ENCODE results near the gene PGAP2.
A peak's percentile ranks its signal among the peaks of the same experiment; 100 is the strongest.

PGAP2 gene

DNA sequence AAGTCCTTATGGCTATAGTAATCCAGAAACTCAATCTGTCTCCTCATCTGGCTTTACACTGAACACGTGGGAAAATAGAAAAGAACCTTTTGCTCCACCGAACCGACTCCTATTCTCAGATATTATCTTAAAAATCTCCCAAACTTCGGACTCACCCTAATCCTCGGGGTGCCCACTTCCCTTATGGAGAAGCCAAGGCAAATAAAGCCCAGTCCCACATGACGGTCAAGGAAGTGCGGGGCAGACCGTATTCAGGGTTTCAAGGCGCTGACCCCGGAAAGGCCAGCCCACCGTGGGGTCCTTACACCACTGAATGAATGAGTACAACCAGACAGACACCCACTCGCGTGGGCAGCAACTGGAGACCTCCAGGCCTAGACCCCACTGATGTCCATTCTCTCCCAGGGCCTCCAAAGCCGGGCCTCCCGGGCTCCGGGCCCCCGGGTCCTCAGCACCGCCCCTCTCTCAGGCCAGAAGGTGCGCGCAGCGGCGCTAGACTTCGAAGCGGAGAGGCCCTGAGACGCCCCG lies 11.5 kb upstream of the PGAP2 start:
- TF ChIP-seq, protein P1, sequence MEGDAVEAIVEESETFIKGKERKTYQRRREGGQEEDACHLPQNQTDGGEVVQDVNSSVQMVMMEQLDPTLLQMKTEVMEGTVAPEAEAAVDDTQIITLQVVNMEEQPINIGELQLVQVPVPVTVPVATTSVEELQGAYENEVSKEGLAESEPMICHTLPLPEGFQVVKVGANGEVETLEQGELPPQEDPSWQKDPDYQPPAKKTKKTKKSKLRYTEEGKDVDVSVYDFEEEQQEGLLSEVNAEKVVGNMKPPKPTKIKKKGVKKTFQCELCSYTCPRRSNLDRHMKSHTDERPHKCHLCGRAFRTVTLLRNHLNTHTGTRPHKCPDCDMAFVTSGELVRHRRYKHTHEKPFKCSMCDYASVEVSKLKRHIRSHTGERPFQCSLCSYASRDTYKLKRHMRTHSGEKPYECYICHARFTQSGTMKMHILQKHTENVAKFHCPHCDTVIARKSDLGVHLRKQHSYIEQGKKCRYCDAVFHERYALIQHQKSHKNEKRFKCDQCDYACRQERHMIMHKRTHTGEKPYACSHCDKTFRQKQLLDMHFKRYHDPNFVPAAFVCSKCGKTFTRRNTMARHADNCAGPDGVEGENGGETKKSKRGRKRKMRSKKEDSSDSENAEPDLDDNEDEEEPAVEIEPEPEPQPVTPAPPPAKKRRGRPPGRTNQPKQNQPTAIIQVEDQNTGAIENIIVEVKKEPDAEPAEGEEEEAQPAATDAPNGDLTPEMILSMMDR (conservative IDR thresholded peaks at IDR 0.05; ENCODE audit: low read depth, low read length), result no peak
- DNase-seq (ENCODE audit: low read depth), result no peak
- peak overlapping the region; percentile 98 for H3K4me3 ChIP-seq (ENCODE audit: low read length)

GRCh38 chr11:3797329-3798090 lies 10.8 kb upstream of the PGAP2 start, which contains the start of gene NUP98:
Gene NUP98, minus strand, starts transcription at chr11:3797554. Its CDS starts 15,437 bp downstream, at chr11:3782117.
- TF ChIP-seq, protein P1 (conservative IDR thresholded peaks at IDR 0.05; ENCODE audit: low read depth, low read length), result no peak
- peak within 1 kb of the TSS; percentile 98 for H3K4me3 ChIP-seq (ENCODE audit: low read length)
- peak; percentile 99 for DNase-seq (ENCODE audit: low read depth)

GRCh38 chr11:3799143-3799542 lies 9.2 kb upstream of the PGAP2 start:
- TF ChIP-seq, protein P1 (conservative IDR thresholded peaks at IDR 0.05; ENCODE audit: low read depth, low read length), result no peak
- no peak for DNase-seq (ENCODE audit: low read depth)
- H3K4me3 ChIP-seq (ENCODE audit: low read length), result no peak overlapping the region

GRCh38 chr11:3799873-3800272 lies 8.5 kb upstream of the PGAP2 start:
- DNase-seq (ENCODE audit: low read depth), result no peak
- no peak overlapping the region for H3K4me3 ChIP-seq (ENCODE audit: low read length)
- TF ChIP-seq, protein P1 (conservative IDR thresholded peaks at IDR 0.05; ENCODE audit: low read depth, low read length), result no peak

GRCh38 chr11:3802011-3802790 lies 6.2 kb upstream of the PGAP2 start:
- DNase-seq (ENCODE audit: low read depth), result no peak
- no peak overlapping the region for H3K4me3 ChIP-seq (ENCODE audit: low read length)
- TF ChIP-seq, protein P1 (conservative IDR thresholded peaks at IDR 0.05; ENCODE audit: low read depth, low read length), result no peak

DNA sequence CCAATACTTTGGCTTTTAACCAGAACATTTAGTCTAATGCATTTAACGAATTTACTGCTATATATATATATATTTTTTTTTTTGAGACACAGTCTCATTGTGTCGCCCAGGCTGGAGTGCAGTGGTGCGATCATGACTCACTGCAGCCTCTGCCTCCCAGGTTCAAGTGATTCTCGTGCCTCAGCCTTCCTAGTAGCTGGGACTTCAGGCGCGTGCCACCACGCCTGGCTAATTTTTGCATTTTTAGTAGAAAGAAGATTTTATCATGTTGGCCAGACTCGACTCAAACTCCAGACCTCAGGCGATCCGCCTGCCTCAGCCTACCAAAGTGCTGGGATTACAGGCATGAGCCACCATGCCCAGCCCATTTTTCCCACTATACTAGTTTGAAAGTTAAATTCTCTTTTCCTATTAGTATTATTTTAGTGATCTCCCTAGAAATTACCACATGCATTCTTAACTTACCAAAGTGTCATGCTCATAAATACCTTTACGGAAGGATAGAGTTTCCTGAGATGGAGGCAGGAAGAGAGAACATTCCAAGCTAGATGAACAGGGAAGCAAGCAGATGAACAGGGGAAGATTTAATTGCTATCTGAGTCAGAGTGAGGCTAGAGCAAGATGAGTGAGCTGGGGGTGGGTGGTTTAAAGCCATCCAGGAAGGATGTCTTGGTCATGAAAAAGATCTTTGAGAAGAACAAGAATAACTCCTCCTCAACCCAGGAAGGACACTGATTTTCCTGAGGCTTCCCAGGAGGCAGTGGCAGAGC lies 4.4 kb upstream of the PGAP2 start:
- no peak overlapping the region for H3K4me3 ChIP-seq (ENCODE audit: low read length)

More for the DNA sequence above, 4.4 kb upstream of the PGAP2 start:
- TF ChIP-seq, protein P1 (conservative IDR thresholded peaks at IDR 0.05; ENCODE audit: low read depth, low read length), result no peak
- no peak for DNase-seq (ENCODE audit: low read depth)

Measured in retinal pigment epithelial cell (primary cell).